Thyroid gland (tissue), 4 donors: Measurements from ENCODE around the gene PCDH15.

Experiments
- CTCF ChIP-seq, 6 experiments: fragments of 200-600 bp in 3 of 6; fragments of 450-650 bp in 3 of 6; sonication (generic) in 3 of 6; IDR thresholded peaks; one replicate each; pipeline ENCODE4 v1.5.1; 2016 to 2019; ENCODE audit warnings: antibody characterized with exemption in 6 of 6, mild to moderate bottlenecking in 2 of 6, inconsistent platforms in 1 of 6, moderate library complexity in 1 of 6
- POLR2A ChIP-seq, 2 donors: fragments of 450-650 bp; IDR thresholded peaks; one replicate each; pipeline ENCODE4 v1.6.1; 2017; ENCODE audit warnings: antibody characterized with exemption in 2 of 2, mild to moderate bottlenecking in 2 of 2, moderate library complexity in 1 of 2

DNA sequence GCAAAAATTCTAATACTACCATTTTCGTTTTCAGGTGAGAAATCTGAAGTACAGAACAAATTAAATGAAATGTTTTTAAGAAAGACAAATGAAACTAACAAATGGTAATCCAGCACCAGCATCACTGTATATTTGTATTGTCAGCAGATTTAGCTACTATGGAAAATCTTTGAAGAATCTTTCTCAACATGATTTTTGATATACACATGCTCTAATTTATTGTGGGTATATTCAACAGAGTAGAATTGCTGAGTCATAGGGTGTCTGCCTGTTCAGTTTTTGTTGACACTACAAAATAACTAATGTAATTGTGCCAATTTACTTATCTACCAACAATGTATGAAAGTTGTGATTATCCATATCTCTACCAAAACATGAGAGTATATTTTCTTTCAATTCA lies 437.6 kb downstream of the PCDH15 start:
- TF ChIP-seq CTCF (IDR thresholded peaks at IDR 0.05): no peak
- no peak for TF ChIP-seq POLR2A (IDR thresholded peaks at IDR 0.05)
